Nephron (organoid): ENCODE results near the gene DYNC1LI1.
A peak's percentile ranks its signal among the peaks of the same experiment; 100 is the strongest.

ENCODE experiments used
- H3K27ac Mint-ChIP-seq, 3 experiments: 2 replicates each; pipeline ENCODE4 v1.8.0; 2020; ENCODE audit warnings: mixed read lengths in 3 of 3, mild to moderate bottlenecking in 2 of 3, moderate library complexity in 1 of 3
- H3K27me3 Mint-ChIP-seq: 2 replicates; pipeline ENCODE4 v1.8.0; 2021; ENCODE audit warnings: low read depth, mild to moderate bottlenecking, moderate library complexity, mixed read lengths
- H3K36me3 Mint-ChIP-seq: 2 replicates; pipeline ENCODE4 v1.8.0; 2020; ENCODE audit warnings: low read depth, mixed read lengths
- H3K4me1 Mint-ChIP-seq: 2 replicates; pipeline ENCODE4 v1.8.0; 2020; ENCODE audit warnings: mixed read lengths
- H3K4me3 Mint-ChIP-seq, 3 experiments: 2 replicates each; pipeline ENCODE4 v1.8.0; 2020; ENCODE audit warnings: mild to moderate bottlenecking in 3 of 3, mixed read lengths in 3 of 3, moderate library complexity in 2 of 3
- H3K9me3 Mint-ChIP-seq: 2 replicates; pipeline ENCODE4 v1.8.0; 2020; ENCODE audit warnings: mixed read lengths
- TF ChIP-seq, protein P1 (sequence below), 3 experiments: fragments of 200-600 bp; sonication (generic); IDR thresholded peaks; one replicate each; pipeline ENCODE4 v1.5.0; 2021; ENCODE audit warnings: antibody characterized with exemption in 3 of 3; ENCODE audit not compliant: unreplicated experiment in 3 of 3

Gene DYNC1LI1

GRCh38 chr3:32602206-32602605, 31.5 kb upstream of the DYNC1LI1 start:
- H3K27me3 Mint-ChIP-seq: no peaks in the 10 kb centered on the region
- peaks cover 12% of the 10 kb centered on the region for H3K4me1 Mint-ChIP-seq
- no peaks in the 10 kb centered on the region for H3K9me3 Mint-ChIP-seq
- TF ChIP-seq, protein P1, sequence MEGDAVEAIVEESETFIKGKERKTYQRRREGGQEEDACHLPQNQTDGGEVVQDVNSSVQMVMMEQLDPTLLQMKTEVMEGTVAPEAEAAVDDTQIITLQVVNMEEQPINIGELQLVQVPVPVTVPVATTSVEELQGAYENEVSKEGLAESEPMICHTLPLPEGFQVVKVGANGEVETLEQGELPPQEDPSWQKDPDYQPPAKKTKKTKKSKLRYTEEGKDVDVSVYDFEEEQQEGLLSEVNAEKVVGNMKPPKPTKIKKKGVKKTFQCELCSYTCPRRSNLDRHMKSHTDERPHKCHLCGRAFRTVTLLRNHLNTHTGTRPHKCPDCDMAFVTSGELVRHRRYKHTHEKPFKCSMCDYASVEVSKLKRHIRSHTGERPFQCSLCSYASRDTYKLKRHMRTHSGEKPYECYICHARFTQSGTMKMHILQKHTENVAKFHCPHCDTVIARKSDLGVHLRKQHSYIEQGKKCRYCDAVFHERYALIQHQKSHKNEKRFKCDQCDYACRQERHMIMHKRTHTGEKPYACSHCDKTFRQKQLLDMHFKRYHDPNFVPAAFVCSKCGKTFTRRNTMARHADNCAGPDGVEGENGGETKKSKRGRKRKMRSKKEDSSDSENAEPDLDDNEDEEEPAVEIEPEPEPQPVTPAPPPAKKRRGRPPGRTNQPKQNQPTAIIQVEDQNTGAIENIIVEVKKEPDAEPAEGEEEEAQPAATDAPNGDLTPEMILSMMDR (IDR thresholded peaks at IDR 0.05; ENCODE audit: unreplicated experiment in 3 of 3): no peak
- no peaks in the 10 kb centered on the region for H3K36me3 Mint-ChIP-seq
- no peak overlapping the region for H3K27ac Mint-ChIP-seq
- H3K4me3 Mint-ChIP-seq: no peak overlapping the region

DNA sequence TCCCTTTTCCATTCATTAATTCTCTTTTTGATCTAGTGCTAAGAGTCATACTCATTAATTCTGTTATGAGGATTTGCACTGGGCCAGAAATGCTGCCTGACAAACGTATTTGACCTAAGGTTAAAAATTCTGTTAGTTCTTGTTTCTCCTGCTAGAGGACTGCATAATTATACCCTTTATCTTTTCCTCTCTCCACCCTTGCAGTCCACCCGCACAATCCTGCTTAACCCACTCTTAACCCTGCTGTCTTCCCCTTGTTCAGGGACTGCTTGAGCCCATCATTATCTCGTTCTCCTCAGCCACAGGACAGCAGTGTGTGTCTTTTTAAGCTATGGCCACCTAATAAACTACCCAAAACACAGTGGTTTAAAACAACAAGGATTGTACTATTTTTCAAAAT, 31.1 kb upstream of the DYNC1LI1 start:
- no peaks in the 10 kb centered on the region for H3K36me3 Mint-ChIP-seq
- H3K9me3 Mint-ChIP-seq: no peaks in the 10 kb centered on the region
- peaks cover 16% of the 10 kb centered on the region for H3K4me1 Mint-ChIP-seq
- no peak overlapping the region for H3K4me3 Mint-ChIP-seq
- no peaks in the 10 kb centered on the region for H3K27me3 Mint-ChIP-seq
- TF ChIP-seq, protein P1 (IDR thresholded peaks at IDR 0.05; ENCODE audit: unreplicated experiment in 3 of 3): no peak
- peak overlapping the region in 1 of 3 experiments; percentile 23 for H3K27ac Mint-ChIP-seq

GRCh38 chr3:32597656-32598055, 27.0 kb upstream of the DYNC1LI1 start:
- Mint-ChIP-seq H3K4me3 (no peak overlapping the region), H3K9me3 (no peaks in the 10 kb centered on the region), H3K36me3 (no peaks in the 10 kb centered on the region), H3K4me1 (peaks cover 40% of the 10 kb centered on the region), H3K27ac (peak overlapping the region in 2 of 3 experiments; percentile 18 to 22), H3K27me3 (peaks cover 9% of the 10 kb centered on the region)
- TF ChIP-seq, protein P1 (IDR thresholded peaks at IDR 0.05; ENCODE audit: unreplicated experiment in 3 of 3): no peak

- TF ChIP-seq, protein P1 (IDR thresholded peaks at IDR 0.05; ENCODE audit: unreplicated experiment in 3 of 3): no peak
- peaks cover 42% of the 10 kb centered on the region for H3K4me1 Mint-ChIP-seq
- peaks cover 9% of the 10 kb centered on the region for H3K27me3 Mint-ChIP-seq
- no peak overlapping the region for H3K4me3 Mint-ChIP-seq
- no peaks in the 10 kb centered on the region for H3K9me3 Mint-ChIP-seq
- H3K27ac Mint-ChIP-seq: peak overlapping the region; percentile 0 to 67 (median 60)
- no peaks in the 10 kb centered on the region for H3K36me3 Mint-ChIP-seq
These were observed 26.3 kb upstream of the DYNC1LI1 start for GRCh38 chr3:32596909-32597369.

- H3K9me3 Mint-ChIP-seq: no peaks in the 10 kb centered on the region
- TF ChIP-seq, protein P1 (IDR thresholded peaks at IDR 0.05; ENCODE audit: unreplicated experiment in 3 of 3): no peak
- peaks cover 9% of the 10 kb centered on the region for H3K27me3 Mint-ChIP-seq
- no peak overlapping the region for H3K4me3 Mint-ChIP-seq
- peak overlapping the region; percentile 0 to 67 (median 60) for H3K27ac Mint-ChIP-seq
- no peaks in the 10 kb centered on the region for H3K36me3 Mint-ChIP-seq
- peaks cover 40% of the 10 kb centered on the region for H3K4me1 Mint-ChIP-seq
These were observed 25.7 kb upstream of the DYNC1LI1 start for GRCh38 chr3:32596282-32596908.

DNA sequence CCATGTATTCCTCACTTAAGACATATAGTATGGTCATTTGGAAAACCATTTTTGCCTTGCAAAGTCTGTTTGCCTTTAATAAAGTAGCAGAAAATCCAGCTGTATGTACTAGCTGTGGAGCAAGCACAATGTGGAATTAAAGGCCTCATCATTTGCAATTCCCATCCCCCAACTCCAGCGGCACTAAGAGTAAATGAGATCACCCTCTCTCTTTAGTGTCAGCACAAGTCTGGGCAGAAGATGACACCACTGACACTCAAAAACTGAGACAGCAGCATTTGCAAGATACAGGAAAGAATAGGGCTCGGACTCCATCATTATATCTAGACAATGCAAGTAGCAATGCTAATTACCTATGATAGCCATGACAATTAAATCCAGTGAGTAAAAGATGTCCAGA, 24.7 kb upstream of the DYNC1LI1 start:
- TF ChIP-seq, protein P1 (IDR thresholded peaks at IDR 0.05; ENCODE audit: unreplicated experiment in 3 of 3): no peak
- Mint-ChIP-seq H3K4me3 (no peak overlapping the region), H3K27ac (peak overlapping the region in 1 of 3 experiments; percentile 15), H3K9me3 (no peaks in the 10 kb centered on the region), H3K4me1 (peaks cover 40% of the 10 kb centered on the region), H3K36me3 (no peaks in the 10 kb centered on the region), H3K27me3 (peaks cover 9% of the 10 kb centered on the region)
